OCI-LY7 (cell line): Measurements from ENCODE around the gene MYF5.

Experiments
- CTCF ChIP-seq: fragments of 200-600 bp; sonication (generic); conservative IDR thresholded peaks from 2 replicates; pipeline ENCODE4 v1.5.1; 2014; ENCODE audit warnings: mild to moderate bottlenecking, antibody characterized with exemption, low read length, moderate library complexity, mixed read lengths
- EZH2phosphoT487 ChIP-seq: fragments of 200-600 bp; sonication (generic); IDR thresholded peaks from 2 replicates; pipeline ENCODE4 v1.6.1; 2018; ENCODE audit warnings: low read depth, borderline replicate concordance, mild to moderate bottlenecking, mixed run types, antibody characterized with exemption, low read length, moderate library complexity, mixed read lengths

- TF ChIP-seq CTCF (no peak), EZH2phosphoT487 (no peak)
Measured at GRCh38 chr12:80749456-80749855, 32.7 kb downstream of the MYF5 start.
